GM23338 (cell line): ENCODE measurements around the gene DAPK1. TPM values are rescaled to one million over a fixed set of nuclear protein-coding genes. Genes with fewer than 3 reads are reported as not detected.

ENCODE experiments used
- CREB1 ChIP-seq: fragments of 250-450 bp; sonication (Bioruptor Pico); IDR thresholded peaks from 2 replicates; pipeline ENCODE4 v1.5.0; 2020; ENCODE audit warnings: low read depth, mild to moderate bottlenecking, moderate library complexity
- ETS1 ChIP-seq: IDR thresholded peaks from 2 replicates; pipeline ENCODE4 v1.6.1; 2016; ENCODE audit warnings: antibody characterized with exemption
- EZH2 ChIP-seq: fragments of 200-600 bp; sonication (generic); IDR thresholded peaks from one replicate; pipeline ENCODE4 v1.8.0; 2017; ENCODE audit warnings: antibody characterized with exemption, mild to moderate bottlenecking, low read depth; ENCODE audit not compliant: unreplicated experiment
- NANOG ChIP-seq: IDR thresholded peaks from 2 replicates; pipeline ENCODE4 v1.6.1; 2016; ENCODE audit warnings: antibody characterized with exemption, borderline replicate concordance
- POLR2AphosphoS5 ChIP-seq: IDR thresholded peaks from 2 replicates; pipeline ENCODE4 v1.6.1; 2016; ENCODE audit warnings: antibody characterized with exemption, low read depth
- REST ChIP-seq: IDR thresholded peaks from one replicate; pipeline ENCODE4 v1.6.1; 2018; ENCODE audit warnings: antibody characterized with exemption; ENCODE audit not compliant: unreplicated experiment
- STAT1 ChIP-seq: IDR thresholded peaks from one replicate; pipeline ENCODE4 v1.6.1; 2016; ENCODE audit warnings: antibody characterized with exemption; ENCODE audit not compliant: unreplicated experiment
- ZNF114 ChIP-seq: fragments of 250-450 bp; sonication (Bioruptor Pico); IDR thresholded peaks from 2 replicates; pipeline ENCODE4 v1.5.0; 2020; ENCODE audit warnings: mild to moderate bottlenecking, moderate library complexity
- ZNF462 ChIP-seq: fragments of 250-450 bp; sonication (Bioruptor Pico); IDR thresholded peaks from 2 replicates; pipeline ENCODE4 v1.5.0; 2020; ENCODE audit warnings: mild to moderate bottlenecking, moderate library complexity
- polyA plus RNA-seq: library from polyadenylated mRNA; unstranded; fragments of >200 nt; fragmentation: Nextera tagmentation; extraction: Ambion mirVana; gene quantifications from 2 replicates; pipeline ENCODE4 v1.2.1, GENCODE V29; 2016
- total RNA-seq: library from RNA; depleted of rRNA; stranded (reverse); fragments of >200 nt; shearing (Covaris generic); gene quantifications from 2 replicates; pipeline ENCODE4 v1.2.3, GENCODE V29; 2014

DAPK1 gene
- total and polyA plus RNA-seq, 2 experiments from 2014 or later = 37.0 to 134 TPM

- no peak for TF ChIP-seq ZNF462
- TF ChIP-seq ETS1 = no peak
- no peak for TF ChIP-seq ZNF114
- no peak for TF ChIP-seq NANOG
- no peak for TF ChIP-seq STAT1
- TF ChIP-seq CREB1 = no peak
- TF ChIP-seq POLR2AphosphoS5 = no peak
- TF ChIP-seq EZH2 = no peak
- no peak for TF ChIP-seq REST
Observed at GRCh38 chr9:87664153-87665060, 166.7 kb downstream of the DAPK1 start (continued).
